Suprapubic skin (tissue), 4 donors: ENCODE data around the gene IL1A. TPM values are rescaled to one million over a fixed set of nuclear protein-coding genes. Genes with fewer than 3 reads are reported as not detected.

Experiments used
- DNase-seq, 2 donors: peaks; one replicate each; pipeline ENCODE4 v3.0.0-alpha.2; 2019; ENCODE audit warnings: low spot score in 2 of 2
- H3K27ac ChIP-seq: fragments of 200-600 bp; sonication (generic); one replicate; pipeline ENCODE4 v1.5.1; 2019
- H3K27me3 ChIP-seq: fragments of 200-600 bp; sonication (generic); one replicate; pipeline ENCODE4 v1.5.1; 2019
- H3K36me3 ChIP-seq: fragments of 200-600 bp; sonication (generic); one replicate; pipeline ENCODE4 v1.5.1; 2019
- H3K4me1 ChIP-seq: fragments of 200-600 bp; sonication (generic); one replicate; pipeline ENCODE4 v1.5.1; 2019
- H3K4me3 ChIP-seq: fragments of 200-600 bp; sonication (generic); one replicate; pipeline ENCODE4 v1.5.1; 2019; ENCODE audit warnings: mild to moderate bottlenecking
- H3K9me3 ChIP-seq: fragments of 200-600 bp; sonication (generic); one replicate; pipeline ENCODE4 v1.5.1; 2019
- EP300 ChIP-seq: sonication (generic); formaldehyde crosslinking; IDR thresholded peaks from one replicate; pipeline ENCODE4 v1.6.1; 2017; ENCODE audit warnings: antibody characterized with exemption
- POLR2A ChIP-seq, 2 donors: fragments of 450-650 bp; IDR thresholded peaks; one replicate each; pipeline ENCODE4 v1.6.1; 2017; ENCODE audit warnings: antibody characterized with exemption in 2 of 2, mild to moderate bottlenecking in 2 of 2, moderate library complexity in 2 of 2
- POLR2AphosphoS5 ChIP-seq, 3 donors: sonication (generic); formaldehyde crosslinking; IDR thresholded peaks; one replicate each; pipeline ENCODE4 v1.6.1; 2017; ENCODE audit warnings: antibody characterized with exemption in 3 of 3
- WGBS: methylation state at CpG from one replicate; pipeline ENCODE4 v1.1.5; 2018; 5-methylcytosine and 5-hydroxymethylcytosine counted together
- total RNA-seq, 4 donors: library from RNA; depleted of rRNA; stranded (reverse); fragments of >200 nt; gene quantifications; one replicate each; pipeline ENCODE4 v1.1.0, GENCODE V29; 2016
- TF ChIP-seq, protein P1 (sequence below), 2 donors: fragments of 200-600 bp in 1 of 2; fragments of 450-650 bp in 1 of 2; sonication (generic) in 1 of 2; IDR thresholded peaks; one replicate each; pipeline ENCODE4 v1.5.1; 2016 to 2019; ENCODE audit warnings: antibody characterized with exemption in 2 of 2, mild to moderate bottlenecking in 1 of 2, moderate library complexity in 1 of 2

IL1A gene
- total RNA-seq, 4 donors from 2014 or later = 0.49 to 1.1 (median 0.76) TPM; not detected in 1

DNA sequence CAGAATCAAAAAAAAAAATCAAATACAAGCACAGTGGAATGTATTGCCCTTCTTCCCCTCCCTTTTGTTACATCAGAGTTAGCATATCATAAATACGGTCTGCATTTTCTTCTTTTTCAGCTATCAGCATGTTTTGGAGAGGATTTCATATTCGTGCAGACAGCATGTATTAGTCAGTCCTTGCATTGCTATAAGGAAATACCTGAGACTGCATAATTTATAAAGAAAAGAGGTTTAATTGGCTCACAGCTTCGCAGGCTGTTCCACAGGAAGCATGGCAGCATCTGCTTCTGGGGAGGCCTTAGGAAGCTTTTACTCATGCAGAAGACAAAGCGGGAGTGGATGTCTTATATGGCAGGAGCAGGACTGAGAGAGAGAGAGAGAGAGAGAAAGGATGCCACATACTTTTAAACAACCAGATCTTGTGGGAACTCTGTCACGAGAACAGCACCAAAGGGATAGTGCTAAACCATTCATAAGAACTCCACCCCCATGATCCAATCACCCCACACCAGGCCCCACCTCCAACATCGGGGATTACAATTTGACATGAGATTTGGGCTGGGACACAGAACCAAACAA is 43.4 kb upstream of the IL1A start:
- WGBS = 74% methylated on average over 6 of the region's 6 CpGs
- no peak for TF ChIP-seq POLR2AphosphoS5 (IDR thresholded peaks at IDR 0.05)
- TF ChIP-seq EP300 = no peak
- TF ChIP-seq, protein P1, sequence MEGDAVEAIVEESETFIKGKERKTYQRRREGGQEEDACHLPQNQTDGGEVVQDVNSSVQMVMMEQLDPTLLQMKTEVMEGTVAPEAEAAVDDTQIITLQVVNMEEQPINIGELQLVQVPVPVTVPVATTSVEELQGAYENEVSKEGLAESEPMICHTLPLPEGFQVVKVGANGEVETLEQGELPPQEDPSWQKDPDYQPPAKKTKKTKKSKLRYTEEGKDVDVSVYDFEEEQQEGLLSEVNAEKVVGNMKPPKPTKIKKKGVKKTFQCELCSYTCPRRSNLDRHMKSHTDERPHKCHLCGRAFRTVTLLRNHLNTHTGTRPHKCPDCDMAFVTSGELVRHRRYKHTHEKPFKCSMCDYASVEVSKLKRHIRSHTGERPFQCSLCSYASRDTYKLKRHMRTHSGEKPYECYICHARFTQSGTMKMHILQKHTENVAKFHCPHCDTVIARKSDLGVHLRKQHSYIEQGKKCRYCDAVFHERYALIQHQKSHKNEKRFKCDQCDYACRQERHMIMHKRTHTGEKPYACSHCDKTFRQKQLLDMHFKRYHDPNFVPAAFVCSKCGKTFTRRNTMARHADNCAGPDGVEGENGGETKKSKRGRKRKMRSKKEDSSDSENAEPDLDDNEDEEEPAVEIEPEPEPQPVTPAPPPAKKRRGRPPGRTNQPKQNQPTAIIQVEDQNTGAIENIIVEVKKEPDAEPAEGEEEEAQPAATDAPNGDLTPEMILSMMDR (IDR thresholded peaks at IDR 0.05) = no peak
- no peak for TF ChIP-seq POLR2A (IDR thresholded peaks at IDR 0.05)
- no peak overlapping the region for H3K27ac ChIP-seq
- no peaks in the 10 kb centered on the region for H3K9me3 ChIP-seq
- no peaks in the 10 kb centered on the region for H3K36me3 ChIP-seq
- no peak overlapping the region for H3K4me3 ChIP-seq
- peaks cover 6% of the 10 kb centered on the region for H3K4me1 ChIP-seq
- H3K27me3 ChIP-seq = peaks cover 4% of the 10 kb centered on the region
- DNase-seq = no peak

DNA sequence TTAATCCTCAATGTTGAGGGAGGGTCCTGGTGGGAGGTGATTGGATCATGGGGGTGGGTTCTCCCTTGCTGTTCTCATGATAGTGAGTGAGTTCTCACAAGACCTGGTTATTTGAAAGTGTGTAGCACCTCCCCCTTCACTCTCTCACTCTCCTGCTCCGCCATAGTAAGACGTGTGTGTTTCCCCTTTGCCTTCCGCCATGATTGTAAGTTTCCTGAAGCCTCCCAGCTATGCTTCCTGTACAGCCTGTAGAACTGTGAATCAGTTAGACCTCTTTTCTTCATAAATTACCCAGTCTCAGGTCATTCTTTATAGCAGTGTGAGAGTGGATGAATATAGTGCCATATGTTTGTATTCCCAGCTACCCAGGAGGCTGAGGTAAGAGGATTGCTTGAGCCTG is 42.7 kb upstream of the IL1A start:
- 65% methylated on average over 3 of the region's 3 CpGs for WGBS
- TF ChIP-seq POLR2AphosphoS5 (IDR thresholded peaks at IDR 0.05) (no peak), EP300 (no peak), POLR2A (IDR thresholded peaks at IDR 0.05) (no peak)
- TF ChIP-seq, protein P1 (IDR thresholded peaks at IDR 0.05) = no peak
- H3K27ac ChIP-seq = no peak overlapping the region
- H3K36me3 ChIP-seq = no peaks in the 10 kb centered on the region
- H3K4me3 ChIP-seq = no peak overlapping the region
- H3K27me3 ChIP-seq = peaks cover 4% of the 10 kb centered on the region
- no peak for DNase-seq
- no peaks in the 10 kb centered on the region for H3K9me3 ChIP-seq
- H3K4me1 ChIP-seq = peaks cover 3% of the 10 kb centered on the region

DNA sequence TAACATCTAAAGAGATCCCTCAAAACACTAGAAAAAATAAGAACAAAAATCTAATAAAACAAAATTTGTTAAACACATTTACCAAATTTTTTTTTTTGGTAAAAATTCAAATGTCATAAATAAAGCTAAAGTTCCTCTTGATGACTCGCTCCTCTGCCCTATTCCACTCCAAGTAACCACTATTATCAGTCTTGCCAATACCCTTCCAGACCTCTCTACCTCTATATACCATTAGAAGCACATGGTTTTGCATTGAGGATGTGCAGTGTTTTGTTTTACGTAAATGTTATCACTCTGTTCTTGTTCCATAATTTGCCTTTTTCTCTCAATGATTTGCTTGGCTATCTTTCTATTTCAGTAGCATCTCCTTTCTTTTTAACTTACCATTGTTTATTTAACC is 41.4 kb upstream of the IL1A start:
- Histone ChIP-seq H3K27ac (no peak overlapping the region), H3K4me1 (no peaks in the 10 kb centered on the region), H3K36me3 (no peaks in the 10 kb centered on the region), H3K4me3 (no peak overlapping the region), H3K27me3 (peaks cover 4% of the 10 kb centered on the region), H3K9me3 (no peaks in the 10 kb centered on the region)
- TF ChIP-seq EP300 = no peak
- TF ChIP-seq POLR2A (IDR thresholded peaks at IDR 0.05) = no peak
- no peak for TF ChIP-seq POLR2AphosphoS5 (IDR thresholded peaks at IDR 0.05)
- TF ChIP-seq, protein P1 (IDR thresholded peaks at IDR 0.05) = no peak
- no peak for DNase-seq
- WGBS = 88% methylated on average over 2 of the region's 2 CpGs

DNA sequence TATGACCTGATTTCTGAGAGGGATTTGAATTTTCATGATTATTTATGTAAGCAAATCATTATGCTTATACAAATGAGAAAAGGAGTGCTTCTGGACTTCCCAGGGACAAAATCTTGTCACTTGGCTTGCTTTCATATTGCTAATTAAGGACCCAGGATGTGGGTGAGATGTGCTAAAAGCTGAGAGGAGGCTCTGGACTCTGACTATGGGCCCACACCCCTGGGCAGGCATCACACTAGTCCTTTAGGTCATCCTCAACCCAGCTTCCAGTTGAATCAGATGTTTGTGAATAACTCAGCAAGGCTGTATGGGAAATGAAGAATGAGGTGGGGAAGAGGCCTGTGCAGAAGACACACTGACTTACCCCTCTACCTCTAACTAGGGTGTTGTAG is 40.4 kb upstream of the IL1A start:
- H3K36me3 ChIP-seq = no peaks in the 10 kb centered on the region
- H3K4me3 ChIP-seq = no peak overlapping the region
- DNase-seq = no peak
- no peaks in the 10 kb centered on the region for H3K9me3 ChIP-seq
- peaks cover 4% of the 10 kb centered on the region for H3K27me3 ChIP-seq
- TF ChIP-seq, protein P1 (IDR thresholded peaks at IDR 0.05) = no peak
- no peak for TF ChIP-seq POLR2AphosphoS5 (IDR thresholded peaks at IDR 0.05)
- no peak for TF ChIP-seq EP300
- TF ChIP-seq POLR2A (IDR thresholded peaks at IDR 0.05) = no peak
- H3K4me1 ChIP-seq = no peaks in the 10 kb centered on the region
- no peak overlapping the region for H3K27ac ChIP-seq

DNA sequence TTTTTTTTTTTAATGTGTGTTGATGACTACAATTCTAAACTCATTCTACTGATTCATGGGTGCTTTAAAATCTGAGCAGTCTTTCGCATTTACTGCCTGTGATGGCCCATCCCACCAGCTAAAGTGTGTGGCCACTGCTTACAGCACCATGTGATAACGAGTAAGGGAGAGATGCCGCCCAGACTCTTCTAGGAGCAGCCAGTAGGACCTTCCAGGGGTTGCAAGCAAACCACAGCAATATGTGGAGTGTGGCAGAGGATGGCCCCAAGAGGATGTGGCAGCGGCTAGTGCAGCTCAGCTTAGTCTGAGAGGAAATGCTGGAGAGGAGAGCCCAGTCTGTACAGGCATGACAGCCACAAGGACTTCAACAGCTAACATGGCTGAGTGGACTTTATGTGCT is 37.4 kb upstream of the IL1A start:
- no peak for DNase-seq
- Histone ChIP-seq H3K27ac (no peak overlapping the region), H3K4me1 (no peaks in the 10 kb centered on the region), H3K27me3 (peaks cover 4% of the 10 kb centered on the region), H3K4me3 (no peak overlapping the region), H3K9me3 (no peaks in the 10 kb centered on the region), H3K36me3 (no peaks in the 10 kb centered on the region)
- TF ChIP-seq, protein P1 (IDR thresholded peaks at IDR 0.05) = no peak
- TF ChIP-seq POLR2A (IDR thresholded peaks at IDR 0.05) (no peak), EP300 (no peak), POLR2AphosphoS5 (IDR thresholded peaks at IDR 0.05) (no peak)
- 69% methylated on average over 4 of the region's 4 CpGs for WGBS
